AG04450 (cell line): Measurements from ENCODE around the gene PLEKHH3. TPM values are rescaled to one million over a fixed set of nuclear protein-coding genes. Genes with fewer than 3 reads are reported as not detected.

Experiments
- CTCF ChIA-PET: fragments of 300-600, 350-600 bp; formaldehyde crosslinking; extraction: SDS; loops from one replicate; lab custom pipeline; 2022; ENCODE audit warnings: antibody characterized with exemption, inconsistent platforms; lab: Charles Lee
- POLR2A ChIA-PET: fragments of 350-600 bp; formaldehyde crosslinking; extraction: SDS; loops from one replicate; lab custom pipeline; 2021; ENCODE audit warnings: antibody characterized with exemption, inconsistent platforms; lab: Yijun Ruan, JAX
- DNase-seq: peaks from one replicate; pipeline ENCODE4 v3.0.0-alpha.2; 2011; ENCODE audit warnings: low read depth, low spot score
- H3K27ac ChIP-seq: one replicate; pipeline ENCODE4 v1.5.1; 2012; ENCODE audit warnings: low read depth, low read length, control low read depth
- H3K27me3 ChIP-seq: one replicate; pipeline ENCODE4 v1.6.0; 2012; ENCODE audit warnings: low read length; ENCODE audit not compliant: control insufficient read depth, insufficient read depth
- H3K4me3 ChIP-seq: 2 replicates; pipeline ENCODE4 v1.5.1; 2011; ENCODE audit warnings: mild to moderate bottlenecking, low read depth, low read length, control low read depth
- H3K9me3 ChIP-seq: 2 replicates; pipeline ENCODE4 v1.5.1; 2012; ENCODE audit warnings: low read length; ENCODE audit not compliant: control insufficient read depth, insufficient read depth
- CTCF ChIP-seq: IDR thresholded peaks from 2 replicates; pipeline ENCODE4 v1.5.1; 2011; ENCODE audit warnings: low read depth, low read length, control low read depth, inconsistent platforms
- polyA plus RNA-seq: library from polyadenylated mRNA; depleted of rRNA; stranded (reverse); fragments of >200 nt; gene quantifications from 2 replicates; pipeline ENCODE4 v1.2.3, GENCODE V29; 2011

Gene PLEKHH3
- polyA plus RNA-seq, 1 experiment: 3.6 TPM

GRCh38 chr17:42651392-42651791, 25.4 kb downstream of the PLEKHH3 start:
- Histone ChIP-seq H3K9me3 (no peaks in the 10 kb centered on the region), H3K27ac (no peak overlapping the region), H3K27me3 (peaks cover 7% of the 10 kb centered on the region), H3K4me3 (no peak overlapping the region)
- TF ChIP-seq CTCF: no peak
- POLR2A ChIA-PET: no interaction called here
- CTCF ChIA-PET: no interaction called here
- DNase-seq: no peak

GRCh38 chr17:42647778-42648177, 29.0 kb downstream of the PLEKHH3 start:
- no peak for DNase-seq
- ChIA-PET CTCF (no interaction called here), POLR2A (interaction anchor here (0.5 kb wide), 1 partner anchor 9 kb away, joined by 5 read pairs; no protein-coding TSS in a partner anchor)
- Histone ChIP-seq H3K27me3 (peaks cover 15% of the 10 kb centered on the region), H3K4me3 (no peak overlapping the region), H3K9me3 (no peaks in the 10 kb centered on the region), H3K27ac (no peak overlapping the region)
- no peak for TF ChIP-seq CTCF

GRCh38 chr17:42642336-42642735, 34.5 kb downstream of the PLEKHH3 start:
- CTCF ChIA-PET: interaction anchor here (1.0 kb wide), 1 partner anchor 182 kb away, joined by 3 read pairs; the partner anchor contains the start of gene BECN1
- no peak for TF ChIP-seq CTCF

GRCh38 chr17:42640121-42640520, 36.7 kb downstream of the PLEKHH3 start:
- DNase-seq: no peak
- no peaks in the 10 kb centered on the region for H3K9me3 ChIP-seq
- H3K4me3 ChIP-seq: no peak overlapping the region
- H3K27me3 ChIP-seq: peaks cover 17% of the 10 kb centered on the region
- TF ChIP-seq CTCF: no peak
- CTCF ChIA-PET: no interaction called here
- POLR2A ChIA-PET: no interaction called here
- no peak overlapping the region for H3K27ac ChIP-seq

More at GRCh38 chr17:42642336-42642735, 34.5 kb downstream of the PLEKHH3 start:
- Histone ChIP-seq H3K9me3 (no peaks in the 10 kb centered on the region), H3K4me3 (no peak overlapping the region), H3K27ac (no peak overlapping the region), H3K27me3 (peaks cover 24% of the 10 kb centered on the region)
- no peak for DNase-seq
- POLR2A ChIA-PET: no interaction called here

GRCh38 chr17:42639525-42640113, 37.2 kb downstream of the PLEKHH3 start:
- no peak for DNase-seq
- Histone ChIP-seq H3K27me3 (peaks cover 17% of the 10 kb centered on the region), H3K27ac (no peak overlapping the region), H3K9me3 (no peaks in the 10 kb centered on the region), H3K4me3 (no peak overlapping the region)
- POLR2A ChIA-PET: no interaction called here
- TF ChIP-seq CTCF: no peak
- CTCF ChIA-PET: interaction anchor here (0.7 kb wide), 1 partner anchor 652 kb away, joined by 4 read pairs; no protein-coding TSS in a partner anchor
